GM12878 (cell line): ENCODE results near the gene MYO1D. TPM values are rescaled to one million over a fixed set of nuclear protein-coding genes. Genes with fewer than 3 reads are reported as not detected.

Experiments
- ATAC-seq: fragments of 200-7000 bp; cut with Tn5 transposase; 3 replicates; pipeline ENCODE4 v1.9.1; 2020; ENCODE audit warnings: mild to moderate bottlenecking, moderate library complexity
- BruUV-seq: library from RNA; stranded (reverse); fragments of 400-500 nt; replicated peaks from 2 replicates; lab custom pipeline; 2021; lab: Mats Ljungman, UMichigan
- CTCF ChIA-PET: fragments of 300-600 bp; sonication (Branson Sonifier 250); formaldehyde crosslinking; extraction: SDS; loops from one replicate; lab custom pipeline; 2021; ENCODE audit warnings: inconsistent platforms; lab: Yijun Ruan, JAX
- POLR2A ChIA-PET: fragments of 350-600 bp; formaldehyde crosslinking; extraction: SDS; loops from one replicate; lab custom pipeline; 2021; ENCODE audit warnings: inconsistent platforms; lab: Charles Lee
- RAD21 ChIA-PET: fragments of 300-600 bp; sonication (Branson Sonifier 250); formaldehyde crosslinking; loops from one replicate; lab custom pipeline; 2023; ENCODE audit warnings: antibody characterized with exemption; ENCODE audit not compliant: unreplicated experiment; lab: Charles Lee
- SMC1A ChIA-PET: fragments of 300-600 bp; sonication (Branson Sonifier 250); formaldehyde crosslinking; loops from one replicate; lab custom pipeline; 2023; ENCODE audit not compliant: unreplicated experiment, uncharacterized antibody; lab: Charles Lee
- DNase-seq: peaks from one replicate; pipeline ENCODE4 v3.0.0-alpha.2; 2011; ENCODE audit warnings: low read depth, low spot score
- FAIRE-seq: peaks from 3 replicates; lab custom pipeline; 2011; peaks lifted over from hg19 to GRCh38; lab: Jason Lieb, UNC
- H2AFZ ChIP-seq: 2 replicates; pipeline ENCODE4 v1.6.0; 2011; ENCODE audit warnings: low read depth, low read length, control low read depth; ENCODE audit not compliant: control insufficient read depth
- H3K27ac ChIP-seq: 2 replicates; pipeline ENCODE4 v1.5.1; 2011; ENCODE audit warnings: control low read depth; ENCODE audit not compliant: control insufficient read depth, insufficient read depth
- H3K27me3 ChIP-seq, 2 experiments: replicated peaks in 1 of 2; 2 replicates each; pipeline versions ENCODE4 v1.6.0 to v1.6.1; 2011; ENCODE audit warnings: low read length in 1 of 2; ENCODE audit not compliant: control insufficient read depth in 2 of 2, insufficient read depth in 2 of 2
- H3K36me3 ChIP-seq, 2 experiments: 2 replicates each; pipeline ENCODE4 v1.5.1; 2011; ENCODE audit warnings: low read length in 1 of 2; ENCODE audit not compliant: control insufficient read depth in 2 of 2, insufficient read depth in 2 of 2
- H3K4me1 ChIP-seq: 2 replicates; pipeline ENCODE4 v1.6.1; 2011; ENCODE audit warnings: mild to moderate bottlenecking, low read length, moderate library complexity, mixed read lengths; ENCODE audit not compliant: control insufficient read depth, insufficient read depth
- H3K4me2 ChIP-seq: 2 replicates; pipeline ENCODE4 v1.6.0; 2011; ENCODE audit warnings: control low read depth; ENCODE audit not compliant: control insufficient read depth, insufficient read depth
- H3K4me3 ChIP-seq: fragments of 200-600 bp; sonication (generic); 2 replicates; pipeline ENCODE4 v1.5.1; 2016
- H3K79me2 ChIP-seq: 2 replicates; pipeline ENCODE4 v1.6.0; 2011; ENCODE audit warnings: low read length; ENCODE audit not compliant: control insufficient read depth, insufficient read depth
- H3K9ac ChIP-seq: 2 replicates; pipeline ENCODE4 v1.8.0; 2011; ENCODE audit warnings: low read length, control low read depth, mixed read lengths; ENCODE audit not compliant: control insufficient read depth, insufficient read depth
- H3K9me3 ChIP-seq: replicated peaks from 3 replicates; pipeline ENCODE4 v1.5.1; 2011; ENCODE audit warnings: mild to moderate bottlenecking, low read length; ENCODE audit not compliant: control insufficient read depth, insufficient read depth
- H4K20me1 ChIP-seq: 2 replicates; pipeline ENCODE4 v1.6.0; 2011; ENCODE audit not compliant: control insufficient read depth, insufficient read depth
- ASH2L ChIP-seq: fragments of 300-600, 200-600 bp; sonication (generic); IDR thresholded peaks from 2 replicates; pipeline ENCODE4 v1.6.1; 2017; ENCODE audit warnings: low read depth, mild to moderate bottlenecking, borderline replicate concordance
- BACH1 ChIP-seq: fragments of 450-650 bp; IDR thresholded peaks from 2 replicates; pipeline ENCODE4 v1.6.1; 2017; ENCODE audit warnings: mild to moderate bottlenecking, borderline replicate concordance
- BHLHE40 ChIP-seq, 2 experiments: fragments of 450-650 bp in 1 of 2; IDR thresholded peaks; 2 replicates each; pipeline ENCODE4 v1.6.1; 2011 to 2017; ENCODE audit warnings: low read depth in 2 of 2, borderline replicate concordance in 1 of 2, improper control_type of control experiment in 1 of 2, low read length in 1 of 2, mild to moderate bottlenecking in 1 of 2
- CHD1 ChIP-seq: IDR thresholded peaks from 2 replicates; pipeline ENCODE4 v1.6.1; 2012; ENCODE audit warnings: low read depth, low read length, improper control_type of control experiment
- IKZF1 ChIP-seq: fragments of 450-650 bp; conservative IDR thresholded peaks from 2 replicates; pipeline ENCODE4 v1.6.1; 2017; ENCODE audit warnings: antibody characterized with exemption, mild to moderate bottlenecking
- JUNB ChIP-seq: IDR thresholded peaks from 2 replicates; pipeline ENCODE4 v1.6.1; 2016; ENCODE audit warnings: antibody characterized with exemption, mild to moderate bottlenecking
- RB1 ChIP-seq: fragments of 450-650 bp; formaldehyde crosslinking; IDR thresholded peaks from 2 replicates; pipeline ENCODE4 v1.6.1; 2017; ENCODE audit warnings: mild to moderate bottlenecking, borderline replicate concordance
- SIX5 ChIP-seq: IDR thresholded peaks from 2 replicates; pipeline ENCODE4 v1.6.1; 2011; ENCODE audit warnings: mild to moderate bottlenecking, low read depth, low read length, moderate library complexity; ENCODE audit not compliant: severe bottlenecking
- SMC3 ChIP-seq: IDR thresholded peaks from 2 replicates; pipeline ENCODE4 v1.6.1; 2011; ENCODE audit warnings: low read length, improper control_type of control experiment, borderline replicate concordance
- WGBS: methylation state at CpG from one replicate; pipeline ENCODE4 v1.1.6; 2016; ENCODE audit warnings: low lambda C conversion rate; ENCODE audit not compliant: insufficient replicate concordance, insufficient coverage; ENCODE audit errors: missing lambda C conversion rate; 5-methylcytosine and 5-hydroxymethylcytosine counted together
- in situ Hi-C: fragments of 300-500 bp; cut with MboI; formaldehyde crosslinking; loops from 9 replicates; pipeline ENCODE4 v1.14.3; 2018; ENCODE audit warnings: mixed read lengths
- intact Hi-C: fragments of 100-400 bp; cut with micrococcal nuclease; formaldehyde crosslinking; loops from one replicate; pipeline ENCODE4 v1.14.2; 2022; ENCODE audit not compliant: unreplicated experiment
- polyA plus RNA-seq, 11 experiments: library from polyadenylated mRNA; depleted of rRNA in 4 of 11; unstranded in 6 of 11; stranded (reverse) in 5 of 11; fragments of >200 nt; fragmentation: Nextera tagmentation in 4 of 11; fragmentation: Illumina TruSeq in 1 of 11; extraction: Ambion mirVana in 4 of 11; extraction: Trizol in 1 of 11; gene quantifications; 1 replicate in 1 of 11; 2 replicates in 10 of 11; pipeline versions ENCODE4 v1.2.1 to v1.2.3, GENCODE V29; 2011 to 2016; ENCODE audit warnings: inconsistent platforms in 2 of 11, missing spikeins in 2 of 11, low read depth in 1 of 11
- total RNA-seq, 4 experiments: library from RNA; depleted of rRNA in 3 of 4; stranded (reverse); fragments of >200 nt in 3 of 4; fragmentation: Illumina TruSeq in 1 of 4; extraction: Trizol in 1 of 4; gene quantifications; 2 replicates each; pipeline versions ENCODE4 v1.2.1 to v1.2.3, GENCODE V29; 2013 to 2021
- TF ChIP-seq, protein P1 (sequence below): IDR thresholded peaks from 2 replicates; pipeline ENCODE4 v1.6.1; 2012; ENCODE audit warnings: low read depth, low read length, improper control_type of control experiment

Gene MYO1D
- total and polyA plus RNA-seq, 10 of the 15 experiments (the other 5 are each of a cell fraction or from before 2014, with no cell fraction given), result 1.8 to 37.7 (median 25.4) TPM

DNA sequence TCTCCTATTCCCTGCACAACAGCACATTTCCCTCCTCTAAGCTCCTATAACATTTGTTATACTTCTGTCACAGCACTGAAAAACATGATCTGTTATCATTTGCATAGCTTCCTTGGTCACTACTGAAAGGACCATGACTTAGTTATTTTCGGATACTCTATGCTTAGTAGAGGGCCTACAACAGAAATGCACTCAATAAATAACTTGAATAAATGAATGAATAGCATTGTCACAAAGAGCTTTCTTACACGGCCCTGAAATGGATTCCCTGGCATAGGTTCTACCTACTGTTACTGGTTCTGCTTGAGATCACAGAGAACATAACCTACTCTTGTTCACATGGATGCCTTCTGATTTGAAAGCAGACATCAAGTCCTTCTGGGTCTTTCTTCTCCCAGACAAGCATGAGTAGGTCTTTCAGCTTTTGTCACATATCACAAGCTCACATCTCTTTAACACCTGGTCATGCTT, 41.6 kb downstream of the MYO1D start (continued):
- no peak for TF ChIP-seq BHLHE40 (IDR thresholded peaks at IDR 0.05; ENCODE audit: borderline replicate concordance in 1 of 2, low read depth in 2 of 2, low read length in 1 of 2)
- TF ChIP-seq, all 136 proteins: peak for 16

DNA sequence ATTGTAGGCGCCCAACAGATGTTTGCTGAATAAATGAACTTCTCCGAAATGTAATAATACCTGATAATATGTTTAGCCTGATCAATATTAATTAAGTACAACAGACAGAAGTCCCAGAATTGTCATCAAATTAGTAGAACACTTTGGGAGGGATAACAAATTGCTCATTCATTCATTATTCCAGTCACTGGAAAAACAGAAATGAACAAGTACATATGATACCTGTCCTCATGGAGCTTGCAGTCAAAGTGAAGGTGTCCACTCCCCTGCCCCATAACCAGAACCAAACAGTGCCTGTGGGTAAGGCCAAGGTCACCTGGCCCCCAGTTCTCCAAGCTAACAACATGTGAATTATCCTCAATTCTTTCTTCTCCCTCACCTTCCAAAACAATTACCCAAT, 42.8 kb downstream of the MYO1D start:
- peak overlapping the region; percentile 95; the same call in 1 of the 2 replicates for H3K27ac ChIP-seq
- intact Hi-C loops, result no loop called here
- POLR2A ChIA-PET, result interaction anchor here (0.5 to 3.0 kb wide), 8 partner anchors 9 to 383 kb away, joined by 3 to 11 read pairs (median 4); partner anchors contain the start of gene MYO1D
- H3K4me3 ChIP-seq, result no peak overlapping the region
- no peaks in the 10 kb centered on the region for H3K27me3 ChIP-seq
- H2AFZ ChIP-seq, result no peak overlapping the region
- H3K9me3 ChIP-seq, result no peaks in the 10 kb centered on the region; the same call in 2 of the 3 replicates
- CTCF ChIA-PET, result interaction anchor here (1.0 to 11.8 kb wide), 6 partner anchors 9 to 51 kb away, joined by 3 to 146 read pairs (median 8); partner anchors contain the start of gene MYO1D
- H4K20me1 ChIP-seq, result no peaks in the 10 kb centered on the region
- no peaks in the 10 kb centered on the region for H3K36me3 ChIP-seq
- H3K9ac ChIP-seq, result no peak overlapping the region
- BruUV-seq, result no TSS peak
- in situ Hi-C loops, result no loop called here
- 98% methylated on average over 2 of the region's 2 CpGs for WGBS
- FAIRE-seq, result no peak
- DNase-seq, result no peak
- TF ChIP-seq IKZF1 (no peak), SMC3 (no peak), ASH2L (no peak), BACH1 (no peak), JUNB (no peak), RB1 (no peak), CHD1 (no peak), SIX5 (no peak)
- TF ChIP-seq, protein P1, sequence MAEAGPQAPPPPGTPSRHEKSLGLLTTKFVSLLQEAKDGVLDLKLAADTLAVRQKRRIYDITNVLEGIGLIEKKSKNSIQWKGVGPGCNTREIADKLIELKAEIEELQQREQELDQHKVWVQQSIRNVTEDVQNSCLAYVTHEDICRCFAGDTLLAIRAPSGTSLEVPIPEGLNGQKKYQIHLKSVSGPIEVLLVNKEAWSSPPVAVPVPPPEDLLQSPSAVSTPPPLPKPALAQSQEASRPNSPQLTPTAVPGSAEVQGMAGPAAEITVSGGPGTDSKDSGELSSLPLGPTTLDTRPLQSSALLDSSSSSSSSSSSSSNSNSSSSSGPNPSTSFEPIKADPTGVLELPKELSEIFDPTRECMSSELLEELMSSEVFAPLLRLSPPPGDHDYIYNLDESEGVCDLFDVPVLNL, result no peak
- no peak for ATAC-seq
- RAD21 ChIA-PET, result interaction anchor here (1.2 to 12.3 kb wide), 4 partner anchors 30 to 51 kb away, joined by 3 to 198 read pairs (median 9); partner anchors contain the start of gene MYO1D
- H3K79me2 ChIP-seq, result peaks cover 18% of the 10 kb centered on the region
- H3K4me2 ChIP-seq, result peak overlapping the region; percentile 39
- H3K4me1 ChIP-seq, result peaks cover 53% of the 10 kb centered on the region
- SMC1A ChIA-PET, result interaction anchor here (1.8 to 15.4 kb wide), 3 partner anchors 8 to 38 kb away, joined by 18 to 231 read pairs (median 23); partner anchors contain the start of gene MYO1D
